ENCODE results near the gene SCYGR6. TPM values are rescaled to one million over a fixed set of nuclear protein-coding genes. Genes with fewer than 3 reads are reported as not detected.

SCYGR6 gene
- total RNA-seq, 2 donors from 2014 or later: not detected

DNA sequence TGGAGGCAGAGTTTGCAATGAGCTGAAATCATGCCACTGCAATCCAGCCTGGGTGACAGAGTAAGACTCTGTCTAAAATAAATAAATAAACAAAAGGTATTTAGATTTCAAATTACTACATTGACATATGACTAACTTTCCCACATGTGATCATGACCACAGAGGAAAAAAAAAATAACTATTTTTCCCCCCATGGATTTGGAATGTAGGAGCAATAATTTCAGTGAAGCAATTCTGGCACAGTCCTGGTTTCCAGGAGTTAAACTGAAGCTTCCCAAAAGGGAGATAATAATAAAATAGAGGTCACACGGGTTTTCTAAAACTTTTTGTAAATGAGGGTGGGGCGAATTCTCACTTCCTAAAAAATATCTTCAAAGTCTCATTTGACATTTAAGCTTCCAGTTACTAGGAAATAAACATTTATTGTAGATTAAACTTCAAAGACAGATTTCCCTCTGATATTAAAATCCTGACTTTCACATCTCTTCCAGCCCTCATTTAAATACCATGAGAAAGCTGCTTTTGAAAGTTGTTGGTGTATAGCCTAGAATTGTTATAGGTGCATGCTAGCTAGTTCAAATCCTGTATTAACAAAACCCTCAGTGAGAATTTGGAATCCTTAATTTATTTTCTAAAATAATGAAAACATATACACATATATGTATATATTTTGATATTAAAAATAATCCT lies 27.4 kb downstream of the SCYGR6 start:
- Mint-ChIP-seq H3K4me1 (ENCODE audit: low read depth in 2 of 2) (no peaks in the 10 kb centered on the region), H3K27ac (no peak overlapping the region), H3K27me3 (peaks cover 10 to 27% of the 10 kb centered on the region in 2 donors), H3K9me3 (no peaks in the 10 kb centered on the region), H3K36me3 (no peaks in the 10 kb centered on the region), H3K4me3 (no peak overlapping the region)
- ATAC-seq: no peak
- DNase-seq (ENCODE audit: low spot score): no peak

DNA sequence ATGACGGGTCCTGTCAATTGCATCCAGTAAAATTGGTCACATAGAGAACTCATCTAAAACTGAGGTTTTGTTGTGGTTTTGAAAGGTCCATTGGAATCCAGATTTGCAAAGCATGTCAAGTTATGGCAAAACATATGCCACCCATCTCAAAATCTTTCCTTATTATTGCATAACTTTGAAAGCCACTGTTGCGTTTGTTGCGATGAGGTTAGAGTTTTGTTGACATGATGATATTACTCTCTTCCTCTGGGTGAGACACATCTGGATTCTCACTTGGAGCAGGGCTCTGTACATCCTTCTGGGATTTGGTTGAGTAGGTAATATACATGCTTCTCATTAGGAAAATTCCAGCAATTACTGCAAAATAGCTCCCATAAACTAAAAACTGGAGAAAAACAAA lies 37.4 kb downstream of the SCYGR6 start:
- H3K27ac Mint-ChIP-seq: no peak overlapping the region
- H3K4me3 Mint-ChIP-seq: no peak overlapping the region
- H3K9me3 Mint-ChIP-seq: no peaks in the 10 kb centered on the region
- DNase-seq (ENCODE audit: low spot score): no peak
- H3K27me3 Mint-ChIP-seq: peaks cover 5 to 41% of the 10 kb centered on the region in 2 donors
- ATAC-seq: no peak
- H3K36me3 Mint-ChIP-seq: no peaks in the 10 kb centered on the region
- no peaks in the 10 kb centered on the region for H3K4me1 Mint-ChIP-seq (ENCODE audit: low read depth in 2 of 2)

DNA sequence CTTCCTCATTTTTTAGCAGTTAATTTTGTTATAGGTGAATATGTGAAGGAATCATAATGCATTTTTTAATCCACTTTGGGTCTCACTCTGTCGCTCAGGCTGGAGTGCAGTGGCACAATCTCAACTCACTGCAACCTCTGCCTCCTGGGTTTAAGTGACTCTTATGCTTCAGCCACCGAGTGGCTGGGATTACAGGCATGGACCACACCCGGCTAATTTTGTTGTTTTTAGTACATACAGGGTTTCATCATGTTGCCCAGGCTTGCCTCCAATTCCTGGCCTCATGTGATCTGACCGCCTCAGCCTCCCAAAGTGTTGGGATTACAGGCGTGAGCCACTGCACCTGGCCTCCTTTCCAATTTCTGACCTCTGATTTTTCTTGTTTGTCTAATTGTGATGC lies 40.3 kb downstream of the SCYGR6 start:
- no peaks in the 10 kb centered on the region for H3K9me3 Mint-ChIP-seq
- H3K27ac Mint-ChIP-seq: no peak overlapping the region
- H3K36me3 Mint-ChIP-seq: no peaks in the 10 kb centered on the region
- peaks cover 2 to 14% of the 10 kb centered on the region in 2 donors for H3K27me3 Mint-ChIP-seq
- ATAC-seq (no peak), DNase-seq (ENCODE audit: low spot score) (no peak)
- no peaks in the 10 kb centered on the region for H3K4me1 Mint-ChIP-seq (ENCODE audit: low read depth in 2 of 2)
- H3K4me3 Mint-ChIP-seq: no peak overlapping the region

DNA sequence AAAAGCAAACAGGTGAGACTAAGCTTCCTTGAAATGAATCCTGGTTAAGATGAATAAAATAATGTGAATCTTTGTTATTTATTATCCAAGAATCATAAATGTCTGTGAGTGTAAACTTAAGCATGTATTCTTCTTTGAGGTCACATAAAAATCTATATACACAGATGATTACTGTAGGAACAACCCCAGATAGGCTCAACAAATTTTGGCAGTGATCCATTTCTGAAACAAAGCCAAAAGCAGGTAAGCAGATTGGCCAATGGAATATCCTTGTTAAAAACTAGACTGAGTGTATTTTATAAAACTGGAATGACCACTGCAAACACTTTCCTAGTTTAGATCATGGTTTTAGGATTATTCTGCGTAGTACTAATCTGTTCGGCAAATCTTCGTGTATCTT lies 46.6 kb downstream of the SCYGR6 start:
- Mint-ChIP-seq H3K9me3 (no peaks in the 10 kb centered on the region), H3K36me3 (no peaks in the 10 kb centered on the region), H3K4me3 (no peak overlapping the region), H3K27me3 (no peaks in the 10 kb centered on the region), H3K27ac (no peak overlapping the region), H3K4me1 (ENCODE audit: low read depth in 2 of 2) (no peaks in the 10 kb centered on the region)
- DNase-seq (ENCODE audit: low spot score) (no peak), ATAC-seq (no peak)

DNA sequence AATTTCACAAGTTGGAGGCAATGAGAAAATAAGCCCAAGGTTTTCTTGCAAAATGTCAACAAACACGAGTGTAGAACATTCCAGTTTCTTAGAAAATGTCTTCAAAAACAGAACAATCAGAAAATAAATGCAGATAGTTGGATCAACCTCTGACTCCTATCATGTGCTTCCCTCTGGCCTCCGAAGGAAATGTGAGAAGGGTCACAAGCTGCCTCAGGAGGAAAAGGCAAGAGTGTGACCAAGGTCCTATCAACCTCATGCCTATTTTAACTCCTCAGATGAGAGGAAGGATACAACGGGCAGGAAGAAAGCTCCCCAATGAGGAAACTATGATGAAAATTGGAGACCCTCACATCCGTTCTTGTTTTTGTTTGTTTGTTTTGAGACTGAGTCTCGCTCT lies 50.1 kb downstream of the SCYGR6 start:
- DNase-seq (ENCODE audit: low spot score) (no peak), ATAC-seq (no peak)
- no peak overlapping the region for H3K27ac Mint-ChIP-seq
- H3K4me3 Mint-ChIP-seq: no peak overlapping the region
- H3K27me3 Mint-ChIP-seq: no peaks in the 10 kb centered on the region
- no peaks in the 10 kb centered on the region for H3K9me3 Mint-ChIP-seq
- no peaks in the 10 kb centered on the region for H3K4me1 Mint-ChIP-seq (ENCODE audit: low read depth in 2 of 2)
- H3K36me3 Mint-ChIP-seq: no peaks in the 10 kb centered on the region

Other genes with a start within 250 kb of the SCYGR6 start
- not detected for gene SCYGR2, start 125.9 kb downstream of the SCYGR6 start, total RNA-seq
- not detected for gene SCYGR3, start 109.9 kb downstream of the SCYGR6 start, total RNA-seq
- gene SCYGR4, start 107.3 kb downstream of the SCYGR6 start, total RNA-seq: not detected
- gene SCYGR5, start 58.0 kb downstream of the SCYGR6 start, total RNA-seq: not detected
- gene SLC19A3, start 6.7 kb downstream of the SCYGR6 start, total RNA-seq: not detected
- gene SCYGR7, start 3.6 kb upstream of the SCYGR6 start, total RNA-seq: not detected
- gene SCYGR8, start 21.1 kb upstream of the SCYGR6 start, total RNA-seq: not detected
- gene CCL20, start 89.1 kb upstream of the SCYGR6 start, total RNA-seq: not detected
- not detected for gene DAW1, start 146.9 kb upstream of the SCYGR6 start, total RNA-seq